GM10248 (cell line): ENCODE data around the gene ITGA7.

Source experiments
- CTCF ChIA-PET: fragments of 300-600 bp; sonication (Branson Sonifier 250); formaldehyde crosslinking; extraction: SDS; loops from one replicate; lab custom pipeline; 2021; ENCODE audit warnings: antibody characterized with exemption; lab: Yijun Ruan, JAX
- POLR2A ChIA-PET: fragments of 350-650 bp; sonication (Branson Sonifier 250); formaldehyde crosslinking; extraction: SDS; loops from one replicate; lab custom pipeline; 2020; ENCODE audit warnings: antibody characterized with exemption; lab: Yijun Ruan, JAX
- DNase-seq: peaks from one replicate; pipeline ENCODE4 v3.0.0; 2012; ENCODE audit errors: extremely low spot score
- CTCF ChIP-seq: IDR thresholded peaks from 2 replicates; pipeline ENCODE4 v1.5.1; 2012; ENCODE audit warnings: mild to moderate bottlenecking, low read depth; ENCODE audit errors: extremely low read depth, missing control alignments, control extremely low read depth

The ITGA7 gene

GRCh38 chr12:55711786-55712553 is 4.3 kb upstream of the ITGA7 start:
- no peak for TF ChIP-seq CTCF
- ChIA-PET POLR2A (no interaction called here), CTCF (interaction anchor here (0.7 to 3.0 kb wide), 7 partner anchors 9 to 70 kb away, joined by 3 to 9 read pairs (median 3); partner anchors contain the start of gene RDH5)
- DNase-seq = no peak

- ChIA-PET CTCF (no interaction called here), POLR2A (no interaction called here)
- no peak for DNase-seq
- TF ChIP-seq CTCF = no peak
These were observed 1.1 kb upstream of the ITGA7 start for GRCh38 chr12:55708695-55709233.

DNA sequence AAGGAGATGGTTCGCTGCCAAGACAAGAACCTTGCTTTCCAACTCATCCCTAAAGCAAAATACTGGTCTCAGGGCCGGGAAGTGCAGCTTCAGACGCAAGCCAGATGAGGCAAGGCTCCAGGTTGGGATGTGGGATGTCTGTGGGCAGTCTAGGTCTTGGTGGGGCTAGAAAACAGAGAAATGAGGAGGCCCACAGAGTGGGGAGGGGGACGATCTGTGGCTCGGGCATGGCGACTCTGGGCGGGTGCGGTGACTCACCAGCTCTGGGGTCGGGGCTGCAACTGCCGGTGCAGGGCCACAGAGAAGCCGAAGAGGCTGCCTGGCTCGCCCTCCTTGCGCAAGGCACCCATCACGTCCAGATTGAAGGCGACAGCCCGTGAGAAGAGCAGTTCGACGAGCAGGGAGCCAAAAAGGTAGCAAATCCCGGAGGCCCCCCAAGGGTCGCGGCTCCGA is 459 bp downstream of the ITGA7 start:
- CTCF ChIA-PET = interaction anchor here (1.3 to 3.8 kb wide), 5 partner anchors 18 to 62 kb away, joined by 3 to 16 read pairs (median 4); no protein-coding TSS in a partner anchor
- TF ChIP-seq CTCF = no peak
- DNase-seq = no peak
- POLR2A ChIA-PET = no interaction called here

DNA sequence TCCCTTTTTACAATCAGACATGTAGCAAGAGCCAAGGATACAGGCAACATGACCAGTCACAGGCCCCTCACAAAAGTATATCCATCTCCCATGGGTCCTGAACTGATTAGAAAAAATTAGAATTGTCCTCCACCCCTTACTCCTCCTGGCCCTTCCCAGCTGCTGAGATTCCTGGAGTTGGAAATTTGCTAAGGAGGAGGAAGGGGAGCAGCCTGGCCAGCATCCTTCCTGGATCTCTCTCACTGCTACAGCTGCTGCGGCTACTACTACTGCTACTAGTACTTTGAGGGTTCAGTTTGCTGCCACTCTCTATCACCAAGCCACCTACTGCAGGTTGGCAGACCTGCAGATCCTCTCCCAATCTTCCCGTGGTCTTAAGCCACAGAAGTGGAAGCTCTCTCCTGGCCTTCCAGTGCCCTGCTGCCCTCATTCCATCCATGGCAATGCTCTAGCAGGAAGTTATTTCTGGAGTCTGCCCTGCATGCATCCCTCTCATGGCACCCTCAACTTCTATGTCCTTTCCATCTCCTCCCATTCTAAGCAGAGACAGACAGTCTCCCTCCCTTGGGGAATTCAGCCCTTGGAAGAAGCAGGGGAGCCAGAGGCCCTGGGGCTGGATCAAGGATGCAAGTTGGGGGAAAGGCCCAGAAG is 1.0 kb downstream of the ITGA7 start:
- ChIA-PET POLR2A (no interaction called here), CTCF (interaction anchor here (0.7 to 3.8 kb wide), 10 partner anchors 7 to 61 kb away, joined by 3 to 17 read pairs (median 4); no protein-coding TSS in a partner anchor)
- TF ChIP-seq CTCF = no peak
- DNase-seq = no peak

- POLR2A ChIA-PET = no interaction called here
- peak; percentile 45 for TF ChIP-seq CTCF
- CTCF ChIA-PET = interaction anchor here (0.7 to 3.8 kb wide), 11 partner anchors 8 to 324 kb away, joined by 3 to 17 read pairs (median 3); no protein-coding TSS in a partner anchor
- peak; percentile 53 for DNase-seq
These were observed 1.8 kb downstream of the ITGA7 start for GRCh38 chr12:55705782-55706402.

DNA sequence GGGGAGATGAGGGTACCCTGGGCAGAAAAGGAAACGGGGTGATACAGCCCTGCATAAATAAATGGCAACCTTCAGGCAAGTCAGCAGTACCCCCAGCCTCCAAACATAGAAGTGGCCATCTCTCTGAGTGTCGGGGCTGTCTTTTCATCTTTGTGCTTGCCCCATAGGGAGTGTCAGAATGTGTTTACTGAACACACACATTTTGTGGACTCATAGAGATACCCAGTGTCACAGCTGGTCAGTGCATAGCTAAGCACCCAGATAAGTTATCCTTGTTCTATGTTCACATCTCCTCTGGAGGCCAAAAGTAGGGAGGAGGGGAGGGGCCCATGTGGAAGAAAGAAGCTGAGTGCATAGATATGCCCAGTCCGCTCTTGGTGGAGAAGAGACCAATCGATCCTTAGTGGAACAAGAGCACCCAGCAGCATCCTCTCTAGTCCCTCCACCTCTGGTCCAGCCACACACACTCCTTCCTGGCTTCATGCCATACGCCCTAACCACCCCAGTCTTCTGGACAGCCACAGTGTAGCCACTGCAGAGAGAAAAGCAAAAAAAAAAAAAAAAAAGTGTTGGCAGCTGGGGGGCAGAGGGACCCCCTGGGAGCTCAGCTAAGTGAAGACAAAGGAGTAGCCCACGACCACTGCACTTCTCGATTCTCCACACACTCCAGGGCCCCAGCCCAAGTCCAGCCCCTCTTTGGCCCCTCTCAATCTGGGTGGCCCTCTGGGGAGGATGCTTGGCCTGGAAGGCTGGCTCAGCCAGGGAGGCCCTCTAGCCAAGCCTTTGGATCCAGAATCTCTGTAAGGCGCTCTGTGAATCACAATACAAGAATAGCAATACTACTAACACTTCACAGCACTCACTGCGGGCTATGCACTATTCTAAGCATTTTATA is 2.6 kb downstream of the ITGA7 start:
- no peak for DNase-seq
- ChIA-PET CTCF (interaction anchor here (1.1 to 3.8 kb wide), 6 partner anchors 9 to 324 kb away, joined by 3 to 17 read pairs (median 4); no protein-coding TSS in a partner anchor), POLR2A (no interaction called here)
- TF ChIP-seq CTCF = no peak
